Fibroblast of skin of right biceps (primary cell): ENCODE results near the gene POM121L2.

Experiments used
- DNase-seq: peaks from one replicate; pipeline ENCODE4 v3.0.0-alpha.2; 2013

POM121L2 gene

GRCh38 chr6:27312146-27312949 is at the start of gene POM121L2:
TSS of gene POM121L2 (minus strand) at chr6:27312273. CDS start at chr6:27312170, 103 bp downstream.
- peak; percentile 47 for DNase-seq

- no peak for DNase-seq
These were observed 47.2 kb upstream of the POM121L2 start for GRCh38 chr6:27359231-27359630.

GRCh38 chr6:27358786-27359185 is 46.7 kb upstream of the POM121L2 start:
- DNase-seq: no peak

DNA sequence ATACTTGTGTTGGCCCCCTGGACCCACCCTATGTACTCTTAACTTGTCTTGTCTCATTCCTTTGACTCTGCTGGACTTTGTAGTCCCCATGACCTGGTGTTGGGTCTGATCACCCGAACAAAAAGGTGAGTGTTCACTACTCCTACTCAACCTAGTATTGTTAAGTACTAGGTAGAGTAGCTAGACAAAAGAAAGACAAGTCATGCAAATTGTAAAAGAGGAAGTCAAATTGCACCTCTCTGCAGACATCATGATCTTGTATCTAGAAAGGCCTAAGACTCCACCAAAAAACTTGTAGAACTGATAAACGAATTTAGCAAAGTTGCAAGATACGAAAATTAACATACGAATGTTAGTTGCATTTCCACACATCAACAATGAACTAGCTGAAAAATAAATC is 40.8 kb upstream of the POM121L2 start:
- DNase-seq: no peak

DNA sequence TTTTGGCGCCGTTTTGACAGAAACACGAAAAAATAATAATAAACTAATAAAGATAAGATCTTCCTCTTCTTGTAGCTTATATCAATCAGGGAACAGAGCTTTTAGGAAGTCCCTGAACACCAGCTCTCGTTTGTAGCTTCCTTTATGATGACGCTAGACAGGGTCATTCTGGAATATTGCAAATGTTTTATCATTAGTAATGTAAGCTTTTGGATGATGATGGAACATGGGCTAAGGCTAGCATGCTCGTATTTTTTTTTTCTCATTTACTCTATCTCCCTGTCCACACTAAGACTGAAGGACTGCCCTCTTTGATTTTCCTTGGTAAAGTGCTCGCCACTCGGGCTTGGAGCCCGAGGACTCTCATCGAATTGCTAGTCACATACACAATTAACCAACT is 22.1 kb upstream of the POM121L2 start:
- no peak for DNase-seq

DNA sequence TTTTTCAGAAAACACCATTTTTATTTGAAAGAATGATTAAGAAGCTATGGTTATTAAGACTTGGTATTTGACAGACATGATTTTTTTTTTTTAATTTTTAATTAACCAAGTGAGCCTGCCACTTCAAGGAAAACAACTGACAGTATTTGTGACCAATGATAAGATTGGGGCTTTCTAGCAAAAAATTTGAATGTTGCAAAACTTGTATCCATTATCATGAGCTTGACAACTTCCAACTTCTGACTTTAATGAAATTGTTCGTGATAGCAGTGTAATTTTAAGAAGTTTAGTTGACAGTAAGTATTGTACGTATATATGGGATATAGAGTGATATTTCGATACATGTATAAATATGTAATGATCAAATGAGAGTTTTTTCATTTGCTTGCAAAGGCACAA is 21.6 kb upstream of the POM121L2 start:
- DNase-seq: no peak

GRCh38 chr6:27332692-27333641 is 20.9 kb upstream of the POM121L2 start:
- peak; percentile 69 for DNase-seq

DNA sequence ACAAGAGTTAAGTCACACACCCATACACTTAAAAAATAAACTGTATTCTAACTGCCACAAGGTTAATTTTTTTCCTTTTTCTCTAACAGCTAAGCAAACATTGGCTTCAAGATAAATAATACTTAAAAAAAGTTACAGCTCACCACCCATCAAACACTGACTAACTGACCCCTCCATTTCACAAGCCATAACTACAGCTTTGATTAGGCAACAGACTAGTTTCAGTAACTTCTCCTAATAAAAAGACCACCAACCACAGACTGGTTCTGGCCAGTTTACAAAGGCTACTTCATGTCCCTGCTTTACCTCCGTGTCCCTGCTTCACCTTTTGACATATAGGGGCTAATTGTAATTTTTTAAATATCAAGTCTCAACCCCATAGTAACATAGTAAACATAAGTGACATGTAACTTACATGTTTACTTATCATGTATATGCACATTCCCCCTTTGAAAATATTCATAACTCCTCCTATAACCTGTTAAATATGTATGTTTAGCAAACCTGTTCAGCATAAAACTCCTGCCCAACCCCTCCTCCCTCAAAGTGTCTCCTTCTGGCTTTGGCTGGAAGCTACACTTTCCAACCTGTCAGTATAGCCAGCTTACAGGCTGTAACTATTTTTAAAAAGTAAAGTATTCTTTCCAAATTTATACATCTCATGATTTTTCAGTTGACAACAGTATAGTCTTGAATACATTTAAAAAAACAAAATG is 15.1 kb upstream of the POM121L2 start:
- DNase-seq: no peak

DNA sequence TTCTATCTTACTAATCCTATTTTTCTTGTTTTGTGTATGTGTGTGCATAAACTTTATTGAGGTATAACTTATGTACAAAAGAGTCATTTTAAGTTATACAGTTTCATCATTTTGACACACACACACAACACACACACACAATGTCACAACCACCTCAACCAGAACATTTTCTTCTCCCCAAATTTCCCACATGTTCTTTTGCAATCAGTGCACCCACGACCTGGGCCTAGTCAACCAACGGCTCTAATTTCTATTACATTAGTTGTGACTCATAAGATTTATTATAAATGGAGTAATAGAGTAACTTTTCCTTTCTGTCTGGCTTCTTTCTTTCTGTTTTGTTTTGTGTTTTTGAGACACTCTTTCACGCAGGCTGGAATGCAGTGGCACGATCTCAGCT is 9.8 kb upstream of the POM121L2 start:
- DNase-seq: no peak

- no peak for DNase-seq
These were observed 9.3 kb upstream of the POM121L2 start for GRCh38 chr6:27321370-27321769.

DNA sequence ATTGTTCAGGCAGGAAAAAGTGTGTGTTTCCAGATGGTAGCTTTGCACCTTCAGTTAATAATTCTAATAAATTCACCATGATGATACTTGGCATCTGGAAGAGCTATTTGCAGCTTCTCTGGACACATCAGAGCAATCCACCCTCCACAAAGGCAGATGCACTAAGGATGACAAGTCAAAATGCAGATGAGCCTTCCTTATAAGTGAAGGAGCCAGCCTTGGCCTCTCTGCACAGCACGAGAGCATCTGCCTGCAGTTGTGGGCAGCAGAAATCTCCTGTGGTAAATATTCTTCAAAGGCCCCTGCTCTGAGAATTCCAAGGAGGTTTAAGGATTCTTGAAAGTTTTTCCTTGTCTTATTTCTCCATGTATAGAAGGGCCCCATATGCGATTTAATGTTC is 6.9 kb upstream of the POM121L2 start:
- no peak for DNase-seq

GRCh38 chr6:27314046-27314445 is 2.0 kb upstream of the POM121L2 start:
- DNase-seq: no peak

DNA sequence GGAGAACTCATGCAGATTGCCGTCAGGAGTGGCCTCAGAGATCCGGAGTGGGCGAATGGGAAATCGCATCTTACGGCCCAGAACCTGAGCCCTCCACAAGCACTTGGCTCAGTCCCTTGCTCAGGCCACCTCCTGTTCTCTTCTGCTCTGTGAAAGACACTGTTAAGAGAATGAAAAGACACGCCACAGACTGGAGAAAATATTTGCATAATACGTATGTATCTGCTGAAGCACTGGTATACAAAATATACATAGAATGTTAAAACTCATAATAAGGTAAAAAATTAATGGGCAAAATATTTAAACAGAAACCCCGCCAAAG is 838 bp upstream of the POM121L2 start:
- no peak for DNase-seq

DNA sequence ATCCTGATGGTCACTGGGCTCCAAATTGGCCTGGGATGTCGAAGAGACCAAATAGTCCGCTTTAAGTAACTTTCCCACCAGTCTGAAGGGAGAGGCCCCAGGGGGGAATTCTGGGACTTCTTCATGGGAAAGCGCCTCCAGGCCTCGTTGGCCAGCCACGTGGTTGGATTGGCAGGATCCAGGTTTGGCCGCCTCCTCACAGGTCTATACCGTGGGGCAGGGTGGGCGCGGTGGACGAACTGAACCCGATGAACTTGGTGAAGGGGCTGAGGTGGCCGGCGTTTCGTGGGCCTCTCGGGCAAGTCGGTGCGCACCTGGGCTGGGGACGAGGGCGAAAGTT is 297 bp downstream of the POM121L2 start:
- DNase-seq: no peak

DNA sequence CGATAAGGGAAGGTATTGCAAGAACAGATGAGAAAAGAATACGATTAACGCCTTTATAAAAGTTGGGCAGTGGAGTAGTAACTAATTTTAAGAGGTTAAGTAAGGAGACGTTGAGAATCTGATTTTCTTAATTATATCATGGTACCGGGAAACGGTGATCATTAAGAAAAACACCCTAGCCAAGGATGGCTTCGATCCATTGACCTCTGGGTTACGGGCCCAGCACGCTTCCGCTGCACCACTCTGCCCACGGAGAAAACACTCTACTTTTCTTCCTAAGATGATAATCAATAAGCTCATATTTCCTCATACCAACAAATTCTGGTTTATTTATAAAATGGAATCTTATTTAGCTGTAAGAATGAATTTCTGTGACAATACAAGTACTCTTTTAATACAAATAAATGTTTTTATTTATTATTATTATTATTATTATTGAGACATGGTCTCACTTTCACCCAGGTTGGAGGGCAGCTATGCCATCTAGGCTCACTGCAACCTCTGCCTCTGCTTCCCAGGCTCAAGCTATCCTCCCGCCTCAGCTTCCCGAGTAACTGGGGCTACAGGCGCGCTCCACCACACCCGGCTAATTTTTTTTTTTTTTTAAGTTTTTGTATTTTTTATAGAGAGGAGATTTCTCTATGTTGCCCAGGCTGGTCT is 8.3 kb downstream of the POM121L2 start:
- DNase-seq: peak; percentile 15

DNA sequence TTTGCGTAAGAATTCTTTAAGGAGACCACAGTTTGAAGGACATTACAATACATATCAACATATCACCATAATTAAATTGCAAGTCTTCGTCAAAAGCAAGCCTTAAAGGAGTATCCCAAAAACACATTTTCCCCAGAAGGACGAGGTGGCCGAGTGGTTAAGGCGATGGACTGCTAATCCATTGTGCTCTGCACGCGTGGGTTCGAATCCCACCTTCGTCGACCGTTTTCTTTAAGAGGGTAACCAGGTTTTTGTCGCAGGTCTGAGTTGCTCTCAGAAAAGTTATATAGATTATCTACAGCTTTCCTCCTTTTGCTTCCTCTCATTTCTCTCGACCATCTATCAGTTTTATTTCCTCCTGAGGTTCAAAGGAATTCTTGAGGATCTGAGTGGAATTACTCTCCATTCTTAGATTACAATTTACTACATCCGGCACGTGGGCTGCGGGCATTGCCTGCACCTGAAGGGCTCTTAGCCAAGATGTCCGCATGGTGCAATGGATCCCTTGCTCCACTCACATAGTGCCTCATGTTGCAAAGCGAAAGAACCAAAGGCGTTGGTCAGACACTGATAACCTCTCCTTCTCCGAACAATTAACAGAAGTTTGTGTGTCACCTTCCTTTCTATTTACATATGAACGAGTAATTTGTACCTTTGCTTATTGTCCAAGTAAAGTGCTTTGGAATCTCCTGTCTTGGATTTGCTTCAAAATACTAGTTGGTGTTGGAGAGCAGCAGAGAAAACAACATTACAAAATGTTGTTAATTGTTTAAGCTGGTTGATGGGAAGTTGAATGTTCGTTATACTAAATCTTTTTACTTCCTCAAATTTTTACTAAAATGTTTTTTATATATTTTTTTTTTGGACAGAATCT is 14.0 kb downstream of the POM121L2 start:
- peak; percentile 68 for DNase-seq

- DNase-seq: no peak
These were observed 14.6 kb downstream of the POM121L2 start for GRCh38 chr6:27297484-27297856.

DNA sequence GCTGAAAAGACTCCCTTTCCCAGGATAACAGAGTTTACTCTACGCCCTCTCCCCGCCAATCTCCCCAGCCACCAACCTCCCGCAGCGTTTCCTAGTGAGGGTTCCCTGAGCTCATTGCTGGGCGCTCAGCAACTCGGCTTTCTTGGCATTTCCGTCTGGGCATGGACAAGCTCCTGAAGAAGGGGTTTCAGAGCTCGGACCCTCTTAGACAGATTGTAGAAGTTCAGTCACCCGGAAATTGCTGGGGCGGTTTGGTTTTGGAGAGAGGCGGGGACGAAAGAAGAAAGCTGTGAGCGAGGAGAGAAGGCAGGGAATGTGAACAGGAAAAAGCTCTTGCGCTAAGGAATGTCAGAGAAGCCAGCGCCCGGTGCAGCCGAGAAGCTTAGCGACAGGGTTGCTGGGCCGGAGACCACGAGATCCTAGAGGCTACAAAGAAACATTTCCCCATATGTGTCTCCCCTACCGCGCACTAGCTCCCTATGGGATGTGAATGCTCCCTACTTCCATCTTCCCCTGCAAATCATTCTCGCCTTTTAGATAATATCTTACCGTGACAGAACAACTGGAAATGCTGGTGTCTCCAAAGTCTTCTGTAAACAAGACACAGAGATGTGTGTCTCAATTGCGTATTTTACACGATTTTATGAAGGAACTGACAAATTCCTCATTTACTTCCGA is 15.8 kb downstream of the POM121L2 start:
- peak; percentile 55 for DNase-seq

GRCh38 chr6:27295301-27296079 is 16.6 kb downstream of the POM121L2 start:
- peak; percentile 83 for DNase-seq

DNA sequence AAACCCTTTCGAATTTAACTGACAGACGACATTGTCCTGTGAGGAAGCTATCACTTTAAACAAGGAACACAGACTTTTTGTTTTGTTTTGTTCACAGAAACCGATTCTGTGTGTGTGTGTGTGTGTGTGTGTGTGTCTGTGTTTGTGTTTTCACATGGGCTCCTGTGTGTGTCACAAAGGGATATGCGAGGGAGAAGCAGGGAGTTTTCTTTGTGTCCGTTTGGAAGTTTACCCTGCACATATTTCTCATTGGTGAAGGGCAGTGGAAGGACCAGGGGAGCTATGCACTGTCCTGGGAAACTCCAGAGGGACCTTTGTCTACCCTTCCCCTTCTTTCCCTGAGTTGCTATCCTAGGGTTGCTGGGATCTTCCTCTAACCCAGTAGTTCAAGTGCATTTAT is 17.7 kb downstream of the POM121L2 start:
- no peak for DNase-seq
